Astrocyte of the hippocampus (primary cell): Measurements from ENCODE around the gene TMEM30A.

ENCODE experiments used
- DNase-seq: peaks from one replicate; pipeline ENCODE4 v3.0.0; 2011; ENCODE audit warnings: low read depth, low spot score

TMEM30A gene

DNA sequence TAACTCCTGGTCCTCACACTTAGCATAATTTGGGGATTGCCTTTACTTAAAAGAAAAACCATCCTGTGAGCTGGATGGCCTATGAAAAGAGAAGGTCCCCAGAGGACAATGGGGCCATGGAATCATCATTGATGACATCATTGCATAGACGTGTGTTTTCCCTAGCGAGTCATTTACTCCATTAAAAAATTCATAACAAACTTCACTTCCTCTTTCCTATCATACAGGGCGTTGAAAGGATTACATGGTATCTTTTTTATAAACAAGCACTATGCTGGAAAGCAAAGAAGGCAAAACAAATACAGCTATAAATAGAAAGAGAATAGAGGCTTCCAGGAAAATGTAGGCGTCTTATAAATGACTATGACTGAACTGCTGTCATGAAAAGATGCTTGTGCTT is 67.4 kb downstream of the TMEM30A start:
- no peak for DNase-seq

- no peak for DNase-seq
Measured at GRCh38 chr6:75215291-75215690, 69.3 kb downstream of the TMEM30A start.

DNA sequence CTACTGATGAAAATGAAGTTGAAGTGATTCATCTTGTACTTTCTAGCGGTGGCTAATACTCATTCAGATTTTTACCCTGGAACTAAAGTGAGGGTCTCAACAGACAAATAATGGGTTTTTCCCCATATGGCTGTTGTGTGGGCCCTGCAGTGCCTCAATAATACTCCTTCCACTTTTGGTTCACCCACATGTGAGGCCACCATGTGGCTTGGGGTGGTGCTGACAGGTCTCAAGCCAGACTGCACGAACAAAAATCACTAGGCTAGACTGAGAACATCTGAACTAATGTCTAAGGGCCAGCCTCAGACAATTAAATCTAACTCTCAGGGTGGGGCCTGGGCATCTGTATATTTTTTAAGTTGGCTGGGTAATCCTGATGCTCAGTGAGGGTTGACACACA is 70.9 kb downstream of the TMEM30A start:
- DNase-seq, result no peak

- no peak for DNase-seq
Measured at GRCh38 chr6:75213112-75213511, 71.5 kb downstream of the TMEM30A start.

GRCh38 chr6:75211920-75212590 is 72.5 kb downstream of the TMEM30A start:
- no peak for DNase-seq

DNA sequence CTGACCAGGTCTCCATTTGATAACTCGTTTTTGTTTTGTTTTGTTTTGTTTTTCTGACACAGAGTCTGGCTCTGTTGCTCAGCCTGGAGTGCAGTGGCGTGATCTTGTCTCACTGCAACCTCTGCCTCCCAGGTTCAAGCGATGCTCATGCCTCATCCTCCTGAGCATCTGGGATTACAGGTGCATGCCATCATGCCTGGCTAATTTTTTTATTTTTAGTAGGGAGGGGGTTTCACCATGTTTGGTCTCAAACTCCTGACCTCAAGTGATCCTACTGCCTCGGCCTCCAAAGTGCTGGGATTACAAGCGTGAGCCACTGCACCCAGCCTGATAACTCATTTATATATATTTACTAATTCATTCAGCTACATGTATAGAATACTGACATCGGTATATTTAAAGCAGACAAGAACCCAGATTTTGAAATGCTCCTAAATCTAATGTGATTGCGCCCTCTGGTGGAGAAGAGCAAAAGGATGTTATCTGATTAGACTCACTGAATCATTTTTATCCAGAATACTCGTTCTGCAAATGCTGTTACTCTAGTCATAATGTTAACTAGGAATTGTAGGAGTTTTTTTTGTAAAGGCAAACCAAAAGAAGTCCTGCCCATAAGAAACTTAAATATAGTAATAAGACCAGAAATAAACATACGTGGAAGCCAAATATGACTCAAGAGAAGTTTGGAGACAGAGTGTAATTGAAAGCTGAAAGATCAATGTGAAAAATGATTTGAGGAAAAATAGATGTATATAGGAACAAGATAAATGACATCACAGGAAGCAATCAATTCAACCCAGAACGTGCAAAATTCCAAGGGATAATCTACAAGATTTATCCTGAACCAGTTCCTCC is 73.5 kb downstream of the TMEM30A start:
- peak; percentile 77 for DNase-seq

DNA sequence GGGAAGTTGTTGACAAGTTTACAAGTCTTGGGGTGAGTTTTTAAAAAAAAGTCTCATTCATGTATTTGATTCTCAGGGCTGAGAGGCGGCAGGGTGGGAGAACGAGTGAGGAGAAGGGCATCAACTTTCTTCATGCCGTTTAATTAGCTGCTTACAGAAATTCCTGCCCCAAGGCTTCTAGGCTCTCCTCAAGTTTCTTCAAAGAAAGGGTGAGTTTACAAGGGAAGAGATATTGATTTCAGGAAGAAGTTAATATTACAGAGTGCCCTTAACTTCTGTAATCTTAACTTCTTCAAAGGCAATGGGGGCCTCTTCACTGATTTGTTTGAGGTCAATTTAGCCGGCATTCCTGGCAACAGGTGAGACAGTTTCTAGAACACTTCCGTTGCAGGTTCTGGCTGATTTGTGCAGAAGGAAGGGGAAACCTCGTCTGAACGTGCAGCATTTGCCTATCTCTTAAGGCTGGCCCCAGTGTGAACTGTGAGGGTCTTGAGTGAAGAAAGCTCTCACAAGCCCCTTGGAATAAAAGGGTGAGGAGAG is 75.3 kb downstream of the TMEM30A start:
- no peak for DNase-seq

GRCh38 chr6:75208298-75209183 is 76.1 kb downstream of the TMEM30A start:
- peak; percentile 90 for DNase-seq

GRCh38 chr6:75206576-75207342 is 77.8 kb downstream of the TMEM30A start:
- DNase-seq, result peak; percentile 64

GRCh38 chr6:75205776-75206575 is 78.6 kb downstream of the TMEM30A start, which contains the start of gene COL12A1:
Gene COL12A1 (minus strand): TSS chr6:75206053. CDS start chr6:75202792, 3,261 bp downstream.
- peak; percentile 97 for DNase-seq

DNA sequence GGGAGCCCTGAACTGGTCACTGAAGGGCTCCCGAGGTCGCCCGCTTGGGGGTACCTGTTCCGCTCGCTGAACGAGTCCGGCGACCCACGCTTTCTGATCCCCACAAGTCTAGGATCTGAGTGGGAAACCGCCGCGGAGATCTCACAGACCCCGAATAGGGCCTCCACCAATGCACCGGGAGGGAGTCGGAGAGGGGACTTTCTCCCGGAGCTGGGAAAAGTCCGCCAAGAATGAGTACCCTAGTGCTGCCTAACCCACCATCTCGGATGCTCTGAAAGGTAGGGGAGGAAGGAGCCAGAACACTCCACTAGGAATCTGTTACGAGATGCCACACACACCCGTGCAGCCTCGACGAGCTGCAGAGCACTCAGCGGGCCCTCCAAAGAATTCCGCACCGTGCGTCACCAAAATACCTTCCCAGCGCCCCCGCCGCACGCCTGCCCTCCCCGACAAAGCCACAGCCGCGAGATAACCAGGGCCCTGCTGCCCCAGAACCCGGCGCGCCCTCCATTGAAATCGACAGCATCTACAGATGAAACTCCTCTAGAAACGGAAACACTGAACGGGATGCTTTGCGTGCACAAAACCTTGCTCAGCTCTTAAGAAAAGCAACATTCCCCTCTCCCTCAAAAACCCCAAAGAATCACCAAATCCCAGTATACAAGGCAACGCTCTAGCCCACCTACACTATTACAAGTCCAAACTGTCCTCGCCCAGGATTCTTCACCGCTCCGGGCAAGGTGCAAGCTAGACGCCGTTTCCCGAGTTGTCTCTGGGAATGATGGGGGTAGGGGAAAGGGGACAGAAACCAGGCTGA is 79.4 kb downstream of the TMEM30A start:
- peak; percentile 91 for DNase-seq

DNA sequence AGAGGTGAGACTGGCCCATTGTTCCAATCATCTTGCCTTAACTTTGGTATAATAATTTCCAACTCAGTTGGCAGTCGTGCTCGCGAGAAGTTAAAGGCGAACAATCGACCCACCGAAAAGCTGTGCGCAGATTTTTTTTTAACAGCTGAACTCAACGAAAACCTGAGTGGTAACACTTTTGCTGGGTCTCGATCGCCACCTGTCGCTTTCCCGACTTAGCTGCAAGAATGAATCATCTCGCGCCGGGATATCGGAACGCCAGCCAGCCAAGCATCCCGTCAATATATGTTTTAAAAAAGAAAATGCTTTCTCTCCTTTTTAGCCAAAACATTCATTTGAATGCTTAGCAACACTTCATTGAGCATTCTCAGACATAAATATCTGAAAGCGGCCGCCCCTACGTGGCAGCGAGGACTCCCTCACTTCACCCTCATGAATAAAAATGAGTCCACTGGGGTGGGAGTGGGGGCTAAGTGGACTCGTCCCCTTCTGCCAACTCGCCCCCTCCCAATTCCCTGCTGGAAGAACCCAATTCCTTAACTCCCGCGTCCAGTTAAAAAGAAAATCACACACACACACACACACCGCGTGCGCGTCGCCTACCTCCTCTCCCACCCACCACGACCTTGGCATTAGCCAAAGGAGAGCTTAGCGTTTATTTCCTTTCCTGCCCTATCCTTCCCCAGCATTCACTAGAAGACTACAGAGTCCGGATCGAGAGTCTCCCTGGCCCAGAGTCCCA is 80.2 kb downstream of the TMEM30A start:
- peak; percentile 93 for DNase-seq

DNA sequence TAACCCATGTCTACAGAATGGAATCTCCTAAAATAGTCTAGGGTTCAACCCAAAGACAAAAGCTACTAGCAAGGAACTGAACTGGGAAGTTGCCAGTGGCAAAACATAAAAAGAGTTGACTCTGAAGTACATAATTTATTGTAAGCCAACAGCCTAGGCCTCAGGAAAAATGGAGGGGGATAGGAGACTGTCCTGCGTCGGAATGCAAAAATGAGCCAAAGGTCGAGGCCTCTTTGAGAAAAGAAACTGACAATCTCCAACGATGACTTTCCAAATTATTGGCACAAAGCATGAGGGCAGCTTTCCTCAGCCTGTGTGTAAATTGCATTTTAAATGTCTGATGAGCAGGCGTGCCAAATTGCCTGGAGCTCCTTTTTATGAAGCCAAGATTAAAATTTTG is 80.9 kb downstream of the TMEM30A start:
- DNase-seq, result no peak
